Gastrocnemius medialis (tissue), 4 donors: ENCODE measurements around the gene SPACA7. TPM values are rescaled to one million over a fixed set of nuclear protein-coding genes. Genes with fewer than 3 reads are reported as not detected.

Experiments
- ATAC-seq, 2 donors: fragments of 150-250 bp; one replicate each; pipeline ENCODE4 v1.9.1; 2016
- DNase-seq, 2 donors: peaks; one replicate each; pipeline ENCODE4 v3.0.0-alpha.2; 2019
- H3K27ac ChIP-seq, 4 donors: fragments of 200-600 bp; sonication (generic); 1 replicate in 1 of 4; 2 replicates in 3 of 4; pipeline ENCODE4 v1.5.1; 2016 to 2018; ENCODE audit warnings: mild to moderate bottlenecking in 2 of 4, moderate library complexity in 1 of 4
- H3K27me3 ChIP-seq, 3 donors: fragments of 200-600 bp; sonication (generic) in 2 of 3; 1 replicate in 1 of 3; 2 replicates in 2 of 3; pipeline versions ENCODE4 v1.5.1 to v1.6.0; 2016 to 2019; ENCODE audit warnings: mild to moderate bottlenecking in 1 of 3, moderate library complexity in 1 of 3
- H3K36me3 ChIP-seq, 2 donors: fragments of 200-600 bp; sonication (generic) in 1 of 2; one replicate each; pipeline ENCODE4 v1.5.1; 2017 to 2018
- H3K4me1 ChIP-seq, 2 donors: fragments of 200-600 bp; sonication (generic) in 1 of 2; one replicate each; pipeline ENCODE4 v1.5.1; 2016 to 2017; ENCODE audit warnings: mild to moderate bottlenecking in 2 of 2
- H3K4me3 ChIP-seq, 4 donors: fragments of 200-600 bp; sonication (generic) in 3 of 4; 1 replicate in 1 of 4; 2 replicates in 3 of 4; pipeline ENCODE4 v1.5.1; 2016 to 2019; ENCODE audit warnings: mild to moderate bottlenecking in 2 of 4
- H3K9me3 ChIP-seq, 3 donors: fragments of 200-600 bp; sonication (generic) in 2 of 3; 1 replicate in 1 of 3; 2 replicates in 2 of 3; pipeline ENCODE4 v1.5.1; 2016 to 2019
- POLR2A ChIP-seq, 2 donors: fragments of 450-650 bp; IDR thresholded peaks; one replicate each; pipeline ENCODE4 v1.6.1; 2017; ENCODE audit warnings: antibody characterized with exemption in 2 of 2, mild to moderate bottlenecking in 2 of 2, moderate library complexity in 2 of 2
- in situ Hi-C, 4 donors: fragments of 200-750 bp; cut with MboI; loops; one replicate each; pipeline versions ENCODE4 v1.15.0 to v1.8.0; 2017; ENCODE audit warnings: low sequenced_read_pairs in 4 of 4
- intact Hi-C: fragments of 100-400 bp; cut with DNase I; formaldehyde crosslinking; loops from one replicate; pipeline ENCODE4 v1.15.1; 2023; ENCODE audit warnings: low total_unique reads
- total RNA-seq, 4 donors: library from RNA; depleted of rRNA; stranded (reverse); fragments of >200 nt; gene quantifications; one replicate each; pipeline versions ENCODE4 v1.1.0 to v1.2.3, GENCODE V29; 2016
- TF ChIP-seq, protein P1 (sequence below), 5 experiments: fragments of 450-650 bp in 3 of 5; fragments of 200-600 bp in 2 of 5; sonication (generic) in 2 of 5; IDR thresholded peaks in 4 of 5; conservative IDR thresholded peaks in 1 of 5; 1 replicate in 4 of 5; 2 replicates in 1 of 5; pipeline ENCODE4 v1.5.1; 2016 to 2019; ENCODE audit warnings: antibody characterized with exemption in 5 of 5, mild to moderate bottlenecking in 3 of 5, moderate library complexity in 3 of 5

SPACA7 gene
- total RNA-seq, 4 donors from 2014 or later = not detected

- no peaks in the 10 kb centered on the region for H3K4me1 ChIP-seq
- H3K27ac ChIP-seq = no peak overlapping the region
- TF ChIP-seq, protein P1, sequence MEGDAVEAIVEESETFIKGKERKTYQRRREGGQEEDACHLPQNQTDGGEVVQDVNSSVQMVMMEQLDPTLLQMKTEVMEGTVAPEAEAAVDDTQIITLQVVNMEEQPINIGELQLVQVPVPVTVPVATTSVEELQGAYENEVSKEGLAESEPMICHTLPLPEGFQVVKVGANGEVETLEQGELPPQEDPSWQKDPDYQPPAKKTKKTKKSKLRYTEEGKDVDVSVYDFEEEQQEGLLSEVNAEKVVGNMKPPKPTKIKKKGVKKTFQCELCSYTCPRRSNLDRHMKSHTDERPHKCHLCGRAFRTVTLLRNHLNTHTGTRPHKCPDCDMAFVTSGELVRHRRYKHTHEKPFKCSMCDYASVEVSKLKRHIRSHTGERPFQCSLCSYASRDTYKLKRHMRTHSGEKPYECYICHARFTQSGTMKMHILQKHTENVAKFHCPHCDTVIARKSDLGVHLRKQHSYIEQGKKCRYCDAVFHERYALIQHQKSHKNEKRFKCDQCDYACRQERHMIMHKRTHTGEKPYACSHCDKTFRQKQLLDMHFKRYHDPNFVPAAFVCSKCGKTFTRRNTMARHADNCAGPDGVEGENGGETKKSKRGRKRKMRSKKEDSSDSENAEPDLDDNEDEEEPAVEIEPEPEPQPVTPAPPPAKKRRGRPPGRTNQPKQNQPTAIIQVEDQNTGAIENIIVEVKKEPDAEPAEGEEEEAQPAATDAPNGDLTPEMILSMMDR (IDR thresholded peaks at IDR 0.05 in 4 of 5, conservative IDR thresholded peaks at IDR 0.05 in 1 of 5) = no peak
- TF ChIP-seq POLR2A (IDR thresholded peaks at IDR 0.05) = no peak
- DNase-seq (no peak), ATAC-seq (no peak)
- peaks cover 13 to 23% (median 14%) of the 10 kb centered on the region in 3 donors for H3K27me3 ChIP-seq
- H3K9me3 ChIP-seq = no peaks in the 10 kb centered on the region
- no peaks in the 10 kb centered on the region for H3K36me3 ChIP-seq
- no peak overlapping the region for H3K4me3 ChIP-seq
- intact Hi-C loops (loop anchor here (10.0 kb wide), 1 partner anchor 973 kb away; no protein-coding TSS in a partner anchor), in situ Hi-C loops (loop anchor here in 2 of 4 donors (10.0 to 25.0 kb wide), 2 partner anchors 973 to 985 kb away; no protein-coding TSS in a partner anchor)
Observed at GRCh38 chr13:112447306-112447705, 71.2 kb downstream of the SPACA7 start.

DNA sequence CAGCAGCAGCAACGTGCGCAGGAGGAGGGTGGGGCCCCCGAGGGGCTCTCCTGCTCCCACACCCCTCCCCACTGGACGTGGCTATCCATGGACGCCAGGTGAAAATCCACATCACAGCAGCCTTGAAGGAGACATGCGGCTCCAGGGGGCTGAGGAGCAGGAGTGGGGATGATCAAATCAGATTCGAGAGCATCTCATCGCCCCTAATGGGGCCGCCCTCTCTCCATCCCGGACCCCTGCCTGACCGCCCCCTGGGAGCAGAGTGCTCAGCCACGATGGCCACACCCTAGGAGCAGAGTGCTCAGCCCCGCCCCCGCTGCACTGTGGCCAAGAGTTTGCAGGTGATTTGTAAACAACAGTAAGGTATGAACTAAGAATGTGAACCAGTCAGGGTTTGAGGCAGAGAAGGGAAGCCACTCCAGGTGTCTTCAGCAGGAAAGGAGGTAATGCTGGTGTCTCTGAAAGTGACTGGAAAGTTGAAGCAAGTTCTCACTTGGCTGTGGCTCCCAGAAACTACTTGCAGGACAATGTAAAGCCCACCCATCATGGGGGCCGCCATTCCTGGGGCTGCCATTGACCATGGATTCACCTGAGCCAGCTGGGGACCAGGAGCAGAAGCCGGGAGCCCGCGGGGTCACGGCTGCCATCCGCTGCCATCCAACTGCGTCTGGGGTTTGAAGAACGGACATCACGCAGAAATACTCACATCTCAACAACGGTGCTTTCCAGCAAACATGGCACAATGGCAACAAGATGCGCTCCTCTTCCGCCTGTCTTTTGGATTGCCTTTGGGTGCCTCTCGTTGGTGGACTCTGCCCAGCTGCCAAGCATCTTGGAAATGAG is 71.8 kb downstream of the SPACA7 start:
- Histone ChIP-seq H3K9me3 (no peaks in the 10 kb centered on the region), H3K27me3 (peaks cover 7 to 20% (median 10%) of the 10 kb centered on the region in 3 donors), H3K4me3 (no peak overlapping the region), H3K27ac (no peak overlapping the region), H3K4me1 (no peaks in the 10 kb centered on the region), H3K36me3 (no peaks in the 10 kb centered on the region)
- TF ChIP-seq, protein P1 (IDR thresholded peaks at IDR 0.05 in 4 of 5, conservative IDR thresholded peaks at IDR 0.05 in 1 of 5) = no peak
- TF ChIP-seq POLR2A (IDR thresholded peaks at IDR 0.05) = no peak
- intact Hi-C loops = loop anchor here (10.0 kb wide), 1 partner anchor 973 kb away; no protein-coding TSS in a partner anchor
- ATAC-seq (no peak), DNase-seq (no peak)
- in situ Hi-C loops = loop anchor here in 2 of 4 donors (10.0 to 25.0 kb wide), 2 partner anchors 973 to 986 kb away; no protein-coding TSS in a partner anchor

DNA sequence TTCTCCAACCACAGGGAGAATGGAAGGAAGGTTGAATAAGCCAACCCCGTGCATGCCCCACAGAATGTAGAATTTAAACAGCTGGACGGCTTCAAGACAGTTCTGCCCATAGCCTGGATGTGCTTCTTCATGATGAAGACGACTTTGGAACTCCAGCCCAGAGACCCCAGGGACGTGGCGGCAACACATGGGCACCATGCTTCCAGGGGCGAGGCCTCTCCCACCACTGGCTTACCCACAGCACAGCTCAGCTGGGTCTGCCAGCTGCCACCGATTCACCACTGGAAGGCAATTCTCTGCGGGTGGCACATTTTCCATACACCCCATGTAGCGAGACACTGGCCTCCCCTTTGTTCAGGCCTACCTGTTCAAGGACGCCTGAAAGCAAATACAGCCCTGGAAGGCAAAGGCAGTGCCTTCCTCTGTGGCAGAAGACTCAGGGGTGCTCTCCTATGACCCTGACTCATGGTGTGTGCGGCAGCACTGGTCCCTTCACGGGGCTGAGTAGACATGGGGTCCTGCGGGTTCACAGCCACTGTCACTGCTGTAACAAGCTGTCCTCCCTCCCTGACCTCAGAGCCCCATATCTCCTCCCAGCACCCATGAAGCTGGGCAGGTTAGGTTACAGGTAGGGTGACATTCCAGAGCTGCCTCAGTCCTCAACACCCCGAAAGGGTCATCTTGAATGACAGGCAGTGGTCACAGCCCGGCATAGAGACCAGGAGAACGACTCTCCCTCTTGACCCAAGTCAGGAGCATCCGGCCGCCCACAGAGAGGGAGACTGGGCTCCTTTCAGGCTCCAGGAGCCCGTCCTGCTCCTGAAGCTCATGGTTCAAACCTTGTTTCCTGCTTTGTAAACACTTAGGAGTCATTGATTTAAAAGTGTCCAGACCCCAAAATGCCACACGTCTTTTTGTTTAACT is 72.7 kb downstream of the SPACA7 start:
- TF ChIP-seq, protein P1 (IDR thresholded peaks at IDR 0.05 in 4 of 5, conservative IDR thresholded peaks at IDR 0.05 in 1 of 5) = no peak
- no peak for TF ChIP-seq POLR2A (IDR thresholded peaks at IDR 0.05)
- Histone ChIP-seq H3K27me3 (peaks cover 0 to 11% (median 1%) of the 10 kb centered on the region in 3 donors), H3K9me3 (no peaks in the 10 kb centered on the region), H3K4me1 (no peaks in the 10 kb centered on the region), H3K36me3 (no peaks in the 10 kb centered on the region), H3K4me3 (no peak overlapping the region), H3K27ac (no peak overlapping the region)
- in situ Hi-C loops = loop anchor here in 2 of 4 donors (10.0 to 25.0 kb wide), 2 partner anchors 974 to 987 kb away; no protein-coding TSS in a partner anchor
- DNase-seq (no peak), ATAC-seq (no peak)
- intact Hi-C loops = loop anchor here (10.0 kb wide), 1 partner anchor 974 kb away; no protein-coding TSS in a partner anchor

DNA sequence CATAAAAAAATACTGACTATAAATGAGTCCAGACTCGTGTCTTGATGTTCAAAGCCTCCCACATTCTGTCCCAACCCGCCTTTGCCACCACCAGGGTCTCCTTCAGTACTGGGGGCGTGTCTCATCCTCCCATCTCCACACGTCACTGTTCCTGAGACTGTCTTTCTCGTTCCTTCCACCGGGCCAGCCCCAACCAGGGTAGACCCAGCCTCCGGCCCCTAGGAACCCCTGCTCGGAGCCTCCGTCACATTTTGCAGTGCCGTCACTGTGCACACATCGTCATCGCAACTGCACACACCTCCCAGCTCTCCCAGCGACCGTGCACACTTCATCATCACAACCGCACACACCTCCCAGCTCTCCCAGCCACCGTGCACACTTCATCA is 73.4 kb downstream of the SPACA7 start:
- Histone ChIP-seq H3K4me1 (no peaks in the 10 kb centered on the region), H3K36me3 (no peaks in the 10 kb centered on the region), H3K4me3 (no peak overlapping the region), H3K27ac (no peak overlapping the region), H3K9me3 (no peaks in the 10 kb centered on the region), H3K27me3 (peaks cover 0 to 7% (median 0%) of the 10 kb centered on the region in 3 donors)
- no peak for DNase-seq
- TF ChIP-seq POLR2A (IDR thresholded peaks at IDR 0.05) = no peak
- TF ChIP-seq, protein P1 (IDR thresholded peaks at IDR 0.05 in 4 of 5, conservative IDR thresholded peaks at IDR 0.05 in 1 of 5) = no peak
- in situ Hi-C loops (loop anchor here in 2 of 4 donors (10.0 to 25.0 kb wide), 2 partner anchors 975 to 987 kb away; no protein-coding TSS in a partner anchor), intact Hi-C loops (loop anchor here (10.0 kb wide), 1 partner anchor 975 kb away; no protein-coding TSS in a partner anchor)
- no peak for ATAC-seq
